ENCODE data around the gene MED7. TPM values are rescaled to one million over a fixed set of nuclear protein-coding genes. Genes with fewer than 3 reads are reported as not detected.

MED7 gene
- total RNA-seq, 1 experiment from 2014 or later = 13.2 TPM

DNA sequence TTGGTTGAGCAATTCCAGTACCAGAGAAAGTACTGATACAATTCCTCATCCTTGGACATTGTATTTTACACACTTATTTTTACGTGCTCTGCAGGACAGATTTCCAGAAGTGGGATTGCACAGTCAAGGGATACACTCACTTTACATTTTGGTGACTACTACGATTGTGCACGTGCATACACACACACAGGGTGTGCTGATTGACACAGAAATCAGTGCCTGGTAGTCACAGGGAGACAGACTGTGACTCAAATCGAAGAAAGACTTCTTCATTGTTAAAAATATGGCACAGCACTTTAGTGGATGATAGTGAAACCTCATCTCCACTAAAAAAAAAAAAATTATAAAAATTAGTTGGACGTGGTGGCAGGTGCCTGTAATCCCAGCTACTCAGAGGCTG lies 21.9 kb upstream of the MED7 start:
- no peak for DNase-seq (ENCODE audit: low read depth)

DNA sequence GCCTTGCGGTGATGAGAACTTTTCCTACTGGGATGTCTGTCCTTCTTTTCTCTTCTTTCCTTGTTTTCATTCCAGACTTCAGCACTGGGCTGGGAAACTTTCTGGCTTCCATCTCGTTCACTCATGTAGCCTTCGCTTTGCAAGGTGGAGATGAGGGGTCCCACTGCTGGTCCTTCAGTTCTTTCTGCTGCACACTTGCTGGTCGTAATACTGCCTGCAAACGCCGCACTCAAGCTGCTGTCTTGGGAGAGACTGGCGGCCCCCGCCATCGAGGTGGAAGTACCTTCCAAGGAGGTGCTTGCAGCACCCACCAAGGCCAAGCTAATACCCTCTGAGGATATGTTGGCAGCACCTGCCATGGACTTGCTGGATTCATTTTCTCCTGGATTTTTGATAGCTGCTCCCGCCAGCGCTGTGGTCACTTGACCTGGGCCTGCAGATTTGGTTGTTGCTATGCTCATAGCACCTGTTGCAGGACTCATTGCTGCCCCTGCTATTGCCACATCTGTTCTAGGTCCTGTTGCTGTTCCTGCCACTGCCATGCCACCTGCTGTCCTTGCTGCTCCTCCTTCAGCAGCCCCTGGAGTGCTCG lies 20.4 kb upstream of the MED7 start:
- no peak for DNase-seq (ENCODE audit: low read depth)

DNA sequence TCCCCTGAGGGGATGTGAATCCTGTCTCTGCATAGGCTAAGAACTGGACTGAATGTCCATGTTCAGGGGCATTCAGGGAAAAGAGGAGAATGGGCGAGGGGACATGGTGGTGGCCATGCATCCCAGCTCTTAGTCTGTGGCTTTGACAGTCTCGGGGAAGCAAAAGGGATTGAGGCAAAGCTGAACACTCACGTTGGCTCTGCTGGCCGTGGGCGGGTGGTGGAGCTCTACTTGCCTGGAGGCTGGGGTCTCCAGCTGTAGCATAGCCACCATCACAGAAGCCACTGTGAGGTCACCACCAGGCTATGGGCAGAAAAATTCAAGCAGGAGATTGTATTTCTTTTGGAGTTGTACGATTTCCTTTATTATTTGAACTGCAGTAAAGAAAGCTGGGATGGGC lies 19.3 kb upstream of the MED7 start:
- DNase-seq (ENCODE audit: low read depth) = no peak

DNA sequence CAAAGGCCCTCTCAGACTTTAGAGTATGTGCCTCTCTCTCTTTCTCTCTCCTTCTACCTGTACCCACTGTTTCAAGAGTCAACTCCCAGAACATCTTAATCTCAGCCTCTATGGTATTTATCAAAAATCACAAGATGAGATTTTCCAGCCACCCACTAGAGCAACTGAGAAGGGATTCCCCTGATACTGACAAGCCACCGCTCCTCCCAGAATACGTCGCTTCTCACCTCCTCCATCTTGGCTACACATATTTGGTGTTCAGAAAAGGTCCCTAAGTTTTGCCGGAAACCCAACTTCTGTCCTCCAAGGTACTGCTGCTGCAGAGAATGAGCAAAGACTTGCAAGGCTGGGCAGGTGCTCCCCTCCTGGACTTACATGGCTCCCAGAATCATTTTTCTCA lies 17.3 kb upstream of the MED7 start:
- no peak for DNase-seq (ENCODE audit: low read depth)

DNA sequence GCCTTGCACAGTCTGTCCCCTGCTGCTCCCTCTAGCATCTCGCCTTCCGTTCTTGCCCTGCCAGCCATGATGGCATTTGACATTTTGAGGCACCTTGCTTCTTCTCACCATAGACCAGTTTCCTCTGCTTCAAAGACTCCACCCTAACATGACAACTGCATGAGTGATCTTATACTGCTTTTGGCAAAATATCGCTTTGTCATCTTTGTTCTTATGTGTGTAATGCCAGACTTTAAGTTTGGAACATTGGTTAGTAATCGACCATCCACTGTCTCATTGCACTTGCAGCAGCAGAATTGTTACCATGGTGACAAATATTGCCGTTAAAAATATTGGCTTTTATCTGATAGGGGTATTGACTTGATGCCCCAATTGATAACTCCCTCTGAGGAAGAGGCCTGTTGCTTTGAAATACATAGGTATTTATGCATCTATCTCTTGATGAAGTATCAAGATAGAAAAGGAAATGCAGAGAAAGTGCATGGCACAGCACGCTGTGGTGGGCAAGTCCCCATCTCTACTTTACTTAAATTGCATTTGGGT lies 16.6 kb upstream of the MED7 start:
- no peak for DNase-seq (ENCODE audit: low read depth)

DNA sequence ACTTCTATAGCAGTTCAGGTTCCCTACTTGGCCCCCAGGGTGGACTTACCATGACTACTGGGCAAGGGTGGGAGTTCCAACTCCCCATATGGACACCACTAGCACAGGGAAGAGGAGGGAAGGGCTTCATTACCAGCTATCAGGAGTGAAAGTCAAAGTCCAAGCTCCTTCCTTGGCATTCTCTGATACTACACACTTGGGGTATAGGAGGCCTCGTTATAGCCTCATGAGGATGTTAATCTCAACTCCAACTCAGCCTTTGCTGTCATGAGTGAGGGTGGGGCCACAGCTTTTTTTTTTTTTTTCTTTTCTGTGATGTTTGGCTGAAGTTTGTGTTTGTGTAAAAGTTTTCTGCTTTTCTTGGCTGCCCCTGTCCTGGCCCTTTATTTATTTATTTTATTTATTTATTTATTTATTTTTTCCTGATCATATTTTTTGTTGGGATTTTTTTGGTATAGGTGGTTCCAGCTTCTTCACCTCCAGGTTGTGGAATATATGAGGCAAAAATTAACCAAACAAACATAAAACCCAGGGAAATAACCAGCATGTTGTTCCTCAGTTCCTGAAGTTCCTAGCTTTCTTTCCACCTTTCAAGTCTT lies 14.7 kb upstream of the MED7 start:
- DNase-seq (ENCODE audit: low read depth) = no peak

DNA sequence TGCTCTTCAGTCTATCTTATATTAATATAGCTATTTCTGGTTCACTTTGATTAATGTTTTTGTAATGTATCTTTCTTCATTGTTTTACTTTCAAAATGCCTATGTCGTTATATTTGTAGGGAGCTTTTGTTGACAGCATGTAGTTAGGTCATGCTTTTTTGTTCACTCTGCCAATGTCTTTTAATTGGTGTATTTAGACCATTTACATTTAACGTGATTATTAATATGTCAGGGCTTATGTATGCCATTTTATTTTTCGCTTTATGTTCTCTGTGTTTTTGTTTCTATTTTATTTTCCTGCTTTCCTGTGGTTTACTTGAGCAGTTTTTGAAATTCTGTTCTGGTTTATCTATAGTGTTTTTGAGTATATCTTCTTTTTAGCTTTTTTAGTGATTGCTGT lies 12.6 kb upstream of the MED7 start:
- no peak for DNase-seq (ENCODE audit: low read depth)

DNA sequence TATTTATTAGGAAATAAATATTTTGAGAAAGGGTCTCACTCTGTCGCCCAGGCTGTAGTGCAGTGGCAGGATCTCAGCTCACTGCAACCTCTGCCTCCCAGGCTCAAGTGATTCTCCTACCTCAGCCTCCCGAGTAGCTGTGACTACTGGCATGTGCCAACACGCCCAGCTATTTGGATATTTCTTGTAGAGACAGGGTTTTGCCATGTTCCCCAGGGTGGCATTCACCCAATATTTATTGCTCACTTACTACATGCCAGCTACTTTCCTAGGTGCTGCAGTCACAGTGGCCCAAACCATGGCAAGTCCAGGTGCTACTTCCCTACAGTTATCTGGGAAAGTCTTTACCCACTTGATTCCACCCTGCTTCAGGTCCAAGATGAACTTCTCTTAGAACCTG lies 8.3 kb upstream of the MED7 start:
- no peak for DNase-seq (ENCODE audit: low read depth)

DNA sequence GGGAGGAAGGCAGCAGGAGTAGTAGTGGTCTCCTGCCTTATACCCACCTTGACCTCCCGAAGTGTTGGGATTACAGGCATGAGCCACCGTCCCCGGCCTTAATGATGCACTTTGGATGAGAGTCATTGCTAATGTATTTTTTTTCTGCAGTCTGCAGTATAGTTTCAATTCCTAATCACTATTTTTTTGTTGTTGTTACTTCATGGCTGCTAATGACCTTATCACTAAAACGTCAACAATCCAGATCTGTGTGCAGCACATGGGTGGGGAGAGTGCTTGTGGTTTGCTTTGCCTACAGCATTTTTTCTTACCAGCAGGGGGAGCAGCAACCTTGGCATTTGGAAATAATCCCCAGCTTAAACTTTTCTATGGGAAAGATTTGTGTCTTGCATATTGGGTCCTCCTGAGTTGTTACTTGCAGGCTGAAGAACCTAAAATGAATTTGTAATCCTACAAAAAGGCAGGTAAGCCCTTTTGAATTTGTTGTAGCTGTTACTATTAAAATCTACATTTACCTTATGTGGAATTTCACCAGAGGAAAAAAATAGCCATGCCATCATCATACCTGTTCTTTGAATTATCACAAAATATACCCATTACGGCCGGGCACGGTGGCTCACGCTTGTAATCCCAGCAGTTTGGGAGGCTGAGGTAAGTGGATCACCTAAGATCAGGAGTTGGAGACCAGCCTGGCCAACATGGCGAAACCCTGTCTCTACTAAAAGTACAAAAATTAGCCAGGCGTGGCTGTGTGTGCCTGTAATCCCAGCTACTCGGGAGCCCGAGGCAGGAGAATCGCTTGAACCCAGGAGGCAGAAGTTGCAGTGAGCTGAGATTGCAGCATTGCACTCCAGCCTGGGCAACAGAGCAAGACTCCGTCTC lies 6.3 kb upstream of the MED7 start:
- DNase-seq (ENCODE audit: low read depth) = peak; percentile 65

DNA sequence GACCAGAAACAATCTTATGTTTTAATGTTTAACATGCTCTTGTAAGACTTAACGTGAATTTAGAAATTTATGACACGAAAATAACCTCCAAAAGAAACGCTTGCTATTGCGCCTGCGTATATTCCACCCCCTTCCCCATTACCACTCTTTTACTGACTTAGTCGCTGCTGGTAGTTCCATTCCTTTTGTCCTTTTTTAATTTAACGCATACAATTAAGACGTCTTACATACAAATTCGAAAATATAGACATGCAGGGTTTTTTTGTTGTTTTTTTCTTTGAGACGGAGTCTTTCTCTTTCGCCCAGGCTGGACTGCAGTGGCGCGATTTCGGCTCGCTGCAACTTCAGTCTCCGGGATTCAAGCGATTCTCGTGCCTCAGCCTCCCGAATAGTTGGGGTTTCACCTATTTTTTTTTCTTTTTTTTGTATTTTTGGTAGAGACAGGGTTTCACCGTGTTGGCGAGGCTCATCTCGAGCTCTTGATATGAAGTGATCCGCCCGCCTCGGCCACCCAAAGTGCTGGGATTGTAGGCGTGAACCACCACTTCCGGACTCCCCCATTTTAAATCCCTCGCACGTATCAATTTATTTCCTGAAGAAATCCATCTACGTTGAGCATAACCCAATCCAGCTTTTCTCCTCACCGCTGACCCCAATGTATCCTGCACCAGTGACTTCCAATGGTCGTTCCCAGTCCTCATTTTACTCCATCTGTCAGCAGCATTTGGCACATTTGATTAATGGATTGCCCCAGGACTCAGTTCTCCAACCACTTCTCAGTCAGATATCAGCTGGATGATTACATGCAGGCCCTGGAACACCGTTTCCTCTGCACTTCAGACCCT lies 684 bp upstream of the MED7 start:
- DNase-seq (ENCODE audit: low read depth) = peak; percentile 40

DNA sequence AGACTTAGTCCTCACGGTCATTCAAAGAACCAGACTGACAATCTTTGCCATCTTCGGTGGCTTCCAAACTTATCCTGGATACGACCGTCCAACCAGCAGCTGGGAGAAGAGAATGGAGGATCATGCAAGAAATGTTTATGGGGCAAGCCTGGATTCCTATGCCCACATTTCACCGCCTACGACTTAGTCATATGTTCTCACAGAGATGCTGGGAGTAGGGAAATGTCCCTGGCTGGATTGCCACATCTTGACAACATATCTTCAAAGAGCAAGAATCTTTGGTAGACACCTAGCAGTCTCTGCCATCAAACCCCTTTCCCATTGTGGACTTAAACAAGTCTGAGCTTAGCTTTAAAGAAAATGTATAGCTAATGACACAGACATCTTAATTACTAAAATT lies 5.0 kb downstream of the MED7 start:
- no peak for DNase-seq (ENCODE audit: low read depth)

DNA sequence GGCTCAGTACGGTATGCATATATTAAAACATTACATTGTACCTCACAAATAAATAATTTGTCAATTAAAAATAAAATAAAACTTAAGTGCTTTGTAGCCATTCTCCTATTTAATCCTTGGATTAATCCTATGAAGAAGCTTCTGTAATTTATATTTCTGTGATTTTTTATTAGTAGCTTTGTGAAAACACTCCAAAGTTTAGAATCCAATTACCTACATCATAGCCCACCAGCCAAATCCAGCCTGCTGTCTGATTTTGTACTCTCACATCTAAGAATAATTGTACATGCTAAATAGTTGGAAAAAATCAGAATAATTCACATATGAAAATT lies 10.4 kb downstream of the MED7 start:
- no peak for DNase-seq (ENCODE audit: low read depth)

DNA sequence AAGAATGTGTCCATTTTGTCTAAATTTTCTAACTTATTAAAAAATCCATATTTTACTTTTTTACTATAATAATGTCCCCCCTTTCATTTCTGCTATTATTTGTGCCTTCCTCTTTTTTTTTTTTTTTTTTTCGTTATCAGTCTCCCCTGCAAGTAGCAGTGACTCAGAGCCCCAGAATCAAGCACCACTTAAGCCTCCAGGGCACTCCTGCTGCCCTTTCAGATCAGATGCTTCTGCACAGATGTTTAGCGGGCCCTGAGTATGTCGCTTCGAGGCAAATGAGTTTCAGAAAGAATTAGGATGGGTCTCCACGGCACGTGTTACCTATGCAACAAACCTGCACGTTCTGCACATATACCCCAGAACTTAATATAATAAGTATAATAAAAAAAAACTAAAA lies 11.7 kb downstream of the MED7 start:
- no peak for DNase-seq (ENCODE audit: low read depth)

DNA sequence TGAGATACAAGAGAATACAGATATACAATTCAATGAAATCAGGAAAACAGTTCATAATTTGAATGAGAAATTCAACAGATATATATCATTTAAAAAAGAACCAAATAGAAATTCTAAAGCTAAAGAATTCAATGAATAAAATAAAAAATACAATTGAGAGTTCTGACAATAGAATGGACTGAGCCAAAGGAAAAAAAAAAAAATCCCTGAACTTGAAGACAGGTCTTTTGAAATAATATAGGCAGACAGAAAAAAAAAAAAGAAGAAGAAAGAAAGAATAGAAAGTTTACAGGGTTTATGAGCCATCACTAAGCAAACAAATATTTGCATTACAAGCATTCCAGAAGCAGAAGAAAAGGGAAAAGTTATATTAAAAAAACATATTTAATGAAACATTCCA lies 21.0 kb downstream of the MED7 start:
- no peak for DNase-seq (ENCODE audit: low read depth)

DNA sequence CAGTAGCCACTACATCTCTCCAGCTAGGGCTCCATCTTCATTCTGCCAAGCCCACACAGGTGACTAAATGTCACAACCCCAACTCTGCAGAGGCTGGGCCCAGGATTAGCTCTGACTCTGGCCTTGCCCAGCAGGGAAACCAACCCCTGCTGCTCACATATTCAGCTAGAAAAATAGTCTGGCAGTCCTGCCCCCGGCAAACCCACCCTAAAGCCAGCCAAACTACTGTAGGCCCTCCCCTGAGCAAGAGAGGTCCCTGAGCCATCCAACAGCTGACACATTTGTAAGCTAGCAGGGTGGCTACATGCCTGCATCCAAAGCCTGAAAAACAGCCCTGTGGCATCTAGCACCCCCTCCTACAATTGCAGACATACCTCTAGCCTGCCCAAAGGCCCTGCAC lies 22.6 kb downstream of the MED7 start:
- no peak for DNase-seq (ENCODE audit: low read depth)

DNA sequence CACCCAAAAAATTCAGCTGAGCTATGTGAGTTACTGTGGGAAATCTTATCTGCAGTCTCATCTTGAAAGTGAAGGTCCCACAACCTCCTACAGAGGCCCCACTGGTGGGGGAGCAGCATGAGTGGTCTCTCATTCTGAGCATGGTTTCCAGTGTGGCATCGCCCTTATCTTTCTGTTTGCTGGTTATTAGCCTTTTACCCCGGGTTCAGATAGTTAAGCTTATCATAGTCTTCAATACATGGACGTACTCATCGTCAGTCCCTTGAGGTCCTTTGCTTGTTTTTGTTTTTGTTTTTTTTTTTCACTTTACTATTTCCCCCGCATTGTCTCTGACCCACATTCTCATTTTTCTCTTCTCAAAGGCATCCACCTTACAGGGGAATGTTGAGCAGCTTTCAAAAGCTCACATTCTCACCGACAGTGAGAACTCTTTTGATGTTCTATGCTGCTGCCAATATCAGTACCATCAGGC lies 26.1 kb downstream of the MED7 start:
- no peak for DNase-seq (ENCODE audit: low read depth)

DNA sequence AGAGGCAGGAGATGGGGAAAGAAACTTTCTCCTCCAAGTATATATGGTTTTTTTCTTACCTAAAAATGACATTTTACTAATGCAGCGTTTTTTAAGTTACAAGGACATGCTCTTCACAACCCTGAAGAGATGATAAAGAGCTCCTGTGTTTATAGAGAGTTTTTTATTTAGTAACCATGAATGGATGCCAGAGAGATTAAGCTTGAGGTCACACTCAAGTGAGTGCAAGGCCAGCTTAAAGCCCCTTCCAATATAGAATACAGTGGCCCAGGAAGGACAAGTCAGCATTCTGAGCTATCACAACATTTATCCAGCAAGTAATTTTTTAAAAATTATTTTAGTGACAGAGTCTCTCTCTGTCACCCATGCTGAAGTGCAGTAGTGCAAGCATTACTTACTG lies 27.2 kb downstream of the MED7 start:
- no peak for DNase-seq (ENCODE audit: low read depth)

DNA sequence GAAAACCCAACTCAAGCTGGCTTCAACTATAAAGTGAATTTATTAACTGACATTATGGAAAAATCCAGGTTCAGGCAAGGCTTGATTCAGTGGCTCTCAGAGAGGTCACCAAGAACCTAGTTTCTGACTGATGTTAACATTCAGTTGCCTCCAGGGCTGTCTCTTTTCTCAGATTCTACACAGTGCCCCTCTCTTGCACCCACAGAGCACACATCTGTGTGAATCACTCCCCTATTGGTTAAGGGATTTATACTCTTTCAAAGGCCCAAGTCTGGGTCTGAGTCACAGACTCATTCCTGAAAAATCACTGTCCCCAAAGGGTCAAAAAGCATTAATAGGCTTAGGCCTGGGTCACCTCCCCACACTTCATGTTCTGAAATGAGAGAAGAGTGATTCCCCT lies 27.7 kb downstream of the MED7 start:
- DNase-seq (ENCODE audit: low read depth) = no peak

DNA sequence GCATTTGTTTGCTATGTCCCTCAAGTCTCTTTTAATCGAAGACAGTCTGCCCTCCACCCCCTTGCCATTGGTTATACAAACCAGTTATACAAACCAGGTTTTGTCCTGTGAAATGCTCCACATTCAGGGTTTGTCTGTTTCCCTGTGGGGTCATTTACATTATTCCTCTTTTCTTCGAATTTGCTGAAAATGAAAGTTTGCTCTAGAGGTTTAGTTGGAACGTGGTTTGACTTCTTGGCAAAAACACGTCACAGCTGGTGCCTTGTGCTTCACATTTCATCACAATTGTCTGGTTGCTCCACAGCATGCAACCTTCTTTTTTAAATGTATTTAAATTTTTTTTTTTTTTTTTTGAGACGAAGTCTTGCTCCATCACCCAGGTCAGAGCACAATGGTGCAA lies 29.7 kb downstream of the MED7 start:
- DNase-seq (ENCODE audit: low read depth) = no peak

DNA sequence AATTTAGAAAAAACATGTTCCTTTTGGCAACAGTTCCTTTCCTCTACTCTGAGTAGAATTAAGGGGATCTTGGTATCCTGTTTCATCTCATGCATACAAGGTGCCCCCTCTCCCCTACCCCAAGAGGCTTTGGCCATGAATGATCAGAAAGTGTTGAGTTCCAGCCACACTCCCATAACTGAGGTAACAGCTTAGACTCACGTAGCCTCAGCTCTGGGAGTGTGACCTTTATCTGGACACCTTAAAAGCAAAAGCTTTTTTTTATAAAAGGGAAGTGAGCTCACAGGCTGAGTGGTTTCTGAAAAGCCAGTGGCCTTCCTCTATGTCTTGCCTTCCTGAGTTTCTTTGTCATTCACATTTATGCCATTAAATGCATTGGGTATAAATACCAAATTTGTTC lies 32.9 kb downstream of the MED7 start:
- DNase-seq (ENCODE audit: low read depth) = no peak

DNA sequence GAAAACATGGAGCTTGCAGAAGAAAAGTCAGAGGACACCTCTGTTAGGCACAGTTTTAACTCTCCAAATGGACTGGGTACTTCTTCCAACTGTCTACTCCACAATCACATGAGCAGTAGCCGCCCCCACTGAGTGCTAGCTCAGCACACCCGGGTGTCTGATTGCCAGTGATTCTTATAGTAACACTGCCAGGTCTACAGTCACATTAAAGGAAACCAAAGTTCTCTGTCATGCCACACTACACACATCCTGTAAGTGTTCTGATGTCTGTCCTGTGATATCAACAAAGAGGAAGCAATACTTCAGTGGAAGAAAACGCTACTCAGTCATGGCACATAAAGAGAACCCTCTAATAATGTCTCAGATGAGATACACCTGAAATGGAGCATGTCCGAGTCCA lies 33.7 kb downstream of the MED7 start, which contains the start of gene HAVCR2:
HAVCR2 (minus strand) TSS at position 69 of the 400 bp plus-strand sequence; CDS start at position 8, 61 bp downstream.
- DNase-seq (ENCODE audit: low read depth) = no peak
